ENCODE data around the gene RARB. TPM values are rescaled to one million over a fixed set of nuclear protein-coding genes. Genes with fewer than 3 reads are reported as not detected.

Gene RARB
- total RNA-seq, 1 experiment from 2014 or later = 0.24 TPM

- Histone ChIP-seq H3K4me3 (ENCODE audit: low read depth, low read length, poor library complexity, severe bottlenecking) (no peak overlapping the region), H3K36me3 (ENCODE audit: insufficient read depth, low read length, poor library complexity, severe bottlenecking) (no peaks in the 10 kb centered on the region), H3K9me3 (ENCODE audit: low read depth, low read length, poor library complexity, severe bottlenecking) (no peaks in the 10 kb centered on the region), H3K27ac (ENCODE audit: low read depth, low read length, poor library complexity, severe bottlenecking) (no peak overlapping the region), H3K27me3 (replicated peaks; ENCODE audit: insufficient read depth, low read depth, low read length, poor library complexity) (no peaks in the 10 kb centered on the region), H3K4me1 (ENCODE audit: insufficient read depth, low read length, poor library complexity, severe bottlenecking) (peaks cover 56% of the 10 kb centered on the region)
- TF ChIP-seq CTCF (conservative IDR thresholded peaks at IDR 0.05; ENCODE audit: low read depth, low read length) (no peak), EZH2 (IDR thresholded peaks at IDR 0.05; ENCODE audit: borderline replicate concordance, low read depth, low read length, poor library complexity, severe bottlenecking) (no peak)
- intact Hi-C loops (cut with micrococcal nuclease; ENCODE audit: unreplicated experiment) = loop anchor here (10.0 kb wide), 1 partner anchor 122 kb away; no protein-coding TSS in a partner anchor
- BruUV-seq (replicated peaks) = no TSS peak
- ChIA-PET POLR2A (ENCODE audit: low non-redundant PET) (no interaction called here), CTCF (no interaction called here)
- no peak for DNase-seq (ENCODE audit: low spot score)
Measured at GRCh38 chr3:25452740-25453139, 24.7 kb downstream of the RARB start.

- Histone ChIP-seq H3K36me3 (ENCODE audit: insufficient read depth, low read length, poor library complexity, severe bottlenecking) (no peaks in the 10 kb centered on the region), H3K9me3 (ENCODE audit: low read depth, low read length, poor library complexity, severe bottlenecking) (no peaks in the 10 kb centered on the region), H3K4me1 (ENCODE audit: insufficient read depth, low read length, poor library complexity, severe bottlenecking) (peaks cover 59% of the 10 kb centered on the region), H3K27me3 (replicated peaks; ENCODE audit: insufficient read depth, low read depth, low read length, poor library complexity) (no peaks in the 10 kb centered on the region), H3K4me3 (ENCODE audit: low read depth, low read length, poor library complexity, severe bottlenecking) (peak overlapping the region; percentile 24), H3K27ac (ENCODE audit: low read depth, low read length, poor library complexity, severe bottlenecking) (peak overlapping the region; percentile 85)
- no TSS peak for BruUV-seq (replicated peaks)
- DNase-seq (ENCODE audit: low spot score) = no peak
- TF ChIP-seq EZH2 (IDR thresholded peaks at IDR 0.05; ENCODE audit: borderline replicate concordance, low read depth, low read length, poor library complexity, severe bottlenecking) (no peak), CTCF (conservative IDR thresholded peaks at IDR 0.05; ENCODE audit: low read depth, low read length) (no peak)
- ChIA-PET CTCF (no interaction called here), POLR2A (ENCODE audit: low non-redundant PET) (interaction anchor here (0.8 kb wide), 1 partner anchor 15 kb away, joined by 10 read pairs; no protein-coding TSS in a partner anchor)
- intact Hi-C loops (cut with micrococcal nuclease; ENCODE audit: unreplicated experiment) = loop anchor here (2.0 to 10.0 kb wide), 2 partner anchors 49 to 121 kb away; no protein-coding TSS in a partner anchor
Measured at GRCh38 chr3:25453619-25454004, 25.5 kb downstream of the RARB start.

- Histone ChIP-seq H3K27ac (ENCODE audit: low read depth, low read length, poor library complexity, severe bottlenecking) (peak overlapping the region; percentile 85), H3K27me3 (replicated peaks; ENCODE audit: insufficient read depth, low read depth, low read length, poor library complexity) (no peaks in the 10 kb centered on the region), H3K4me1 (ENCODE audit: insufficient read depth, low read length, poor library complexity, severe bottlenecking) (peaks cover 52% of the 10 kb centered on the region), H3K36me3 (ENCODE audit: insufficient read depth, low read length, poor library complexity, severe bottlenecking) (no peaks in the 10 kb centered on the region), H3K9me3 (ENCODE audit: low read depth, low read length, poor library complexity, severe bottlenecking) (no peaks in the 10 kb centered on the region), H3K4me3 (ENCODE audit: low read depth, low read length, poor library complexity, severe bottlenecking) (peak overlapping the region; percentile 24)
- CTCF ChIA-PET = no interaction called here
- DNase-seq (ENCODE audit: low spot score) = peak; percentile 96
- BruUV-seq (replicated peaks) = no TSS peak
- TF ChIP-seq CTCF (conservative IDR thresholded peaks at IDR 0.05; ENCODE audit: low read depth, low read length) = no peak
- TF ChIP-seq EZH2 (IDR thresholded peaks at IDR 0.05; ENCODE audit: borderline replicate concordance, low read depth, low read length, poor library complexity, severe bottlenecking) = no peak
- intact Hi-C loops (cut with micrococcal nuclease; ENCODE audit: unreplicated experiment) = loop anchor here (2.0 to 10.0 kb wide), 2 partner anchors 49 to 121 kb away; no protein-coding TSS in a partner anchor
- POLR2A ChIA-PET (ENCODE audit: low non-redundant PET) = interaction anchor here (0.8 kb wide), 2 partner anchors 16 to 24 kb away, joined by 3 to 10 read pairs; no protein-coding TSS in a partner anchor
Measured at GRCh38 chr3:25454005-25454927, 26.2 kb downstream of the RARB start.
